ENCODE measurements around the gene IRF2BPL.

The IRF2BPL gene

GRCh38 chr14:77009014-77009413, 19.5 kb downstream of the IRF2BPL start:
- DNase-seq: no peak

- no peak for DNase-seq
These were observed 20.0 kb downstream of the IRF2BPL start for GRCh38 chr14:77008541-77008940.

GRCh38 chr14:77007975-77008421, 20.5 kb downstream of the IRF2BPL start:
- peak; percentile 56 for DNase-seq

GRCh38 chr14:77007183-77007974, 21.1 kb downstream of the IRF2BPL start:
- DNase-seq: no peak

GRCh38 chr14:77006132-77006531, 22.4 kb downstream of the IRF2BPL start:
- no peak for DNase-seq

- DNase-seq: no peak
These were observed 22.9 kb downstream of the IRF2BPL start for GRCh38 chr14:77005559-77005958.

GRCh38 chr14:77004711-77005460, 23.6 kb downstream of the IRF2BPL start:
- no peak for DNase-seq

GRCh38 chr14:77003960-77004710, 24.4 kb downstream of the IRF2BPL start:
- no peak for DNase-seq

- DNase-seq: no peak
These were observed 25.6 kb downstream of the IRF2BPL start for GRCh38 chr14:77002889-77003288.

- DNase-seq: no peak
These were observed 26.2 kb downstream of the IRF2BPL start for GRCh38 chr14:77002335-77002734.

GRCh38 chr14:77000340-77001270, 27.9 kb downstream of the IRF2BPL start:
- peak; percentile 43 for DNase-seq

GRCh38 chr14:76998910-76999309, 29.6 kb downstream of the IRF2BPL start:
- no peak for DNase-seq

- DNase-seq: no peak
These were observed 31.1 kb downstream of the IRF2BPL start for GRCh38 chr14:76997257-76997970.

- no peak for DNase-seq
These were observed 31.9 kb downstream of the IRF2BPL start for GRCh38 chr14:76996563-76997146.

GRCh38 chr14:76995279-76996035, 33.1 kb downstream of the IRF2BPL start:
- no peak for DNase-seq

- no peak for DNase-seq
These were observed 34.8 kb downstream of the IRF2BPL start for GRCh38 chr14:76993752-76994151.

- no peak for DNase-seq
These were observed 38.4 kb downstream of the IRF2BPL start for GRCh38 chr14:76990084-76990483.

- DNase-seq: no peak
These were observed 40.5 kb downstream of the IRF2BPL start for GRCh38 chr14:76987956-76988520.

- DNase-seq: no peak
These were observed 42.3 kb downstream of the IRF2BPL start for GRCh38 chr14:76986231-76986565.

- DNase-seq: no peak
These were observed 42.8 kb downstream of the IRF2BPL start for GRCh38 chr14:76985540-76986230.
